ENCODE data around the gene PTPN3. TPM values are rescaled to one million over a fixed set of nuclear protein-coding genes. Genes with fewer than 3 reads are reported as not detected.

The PTPN3 gene, protein sequence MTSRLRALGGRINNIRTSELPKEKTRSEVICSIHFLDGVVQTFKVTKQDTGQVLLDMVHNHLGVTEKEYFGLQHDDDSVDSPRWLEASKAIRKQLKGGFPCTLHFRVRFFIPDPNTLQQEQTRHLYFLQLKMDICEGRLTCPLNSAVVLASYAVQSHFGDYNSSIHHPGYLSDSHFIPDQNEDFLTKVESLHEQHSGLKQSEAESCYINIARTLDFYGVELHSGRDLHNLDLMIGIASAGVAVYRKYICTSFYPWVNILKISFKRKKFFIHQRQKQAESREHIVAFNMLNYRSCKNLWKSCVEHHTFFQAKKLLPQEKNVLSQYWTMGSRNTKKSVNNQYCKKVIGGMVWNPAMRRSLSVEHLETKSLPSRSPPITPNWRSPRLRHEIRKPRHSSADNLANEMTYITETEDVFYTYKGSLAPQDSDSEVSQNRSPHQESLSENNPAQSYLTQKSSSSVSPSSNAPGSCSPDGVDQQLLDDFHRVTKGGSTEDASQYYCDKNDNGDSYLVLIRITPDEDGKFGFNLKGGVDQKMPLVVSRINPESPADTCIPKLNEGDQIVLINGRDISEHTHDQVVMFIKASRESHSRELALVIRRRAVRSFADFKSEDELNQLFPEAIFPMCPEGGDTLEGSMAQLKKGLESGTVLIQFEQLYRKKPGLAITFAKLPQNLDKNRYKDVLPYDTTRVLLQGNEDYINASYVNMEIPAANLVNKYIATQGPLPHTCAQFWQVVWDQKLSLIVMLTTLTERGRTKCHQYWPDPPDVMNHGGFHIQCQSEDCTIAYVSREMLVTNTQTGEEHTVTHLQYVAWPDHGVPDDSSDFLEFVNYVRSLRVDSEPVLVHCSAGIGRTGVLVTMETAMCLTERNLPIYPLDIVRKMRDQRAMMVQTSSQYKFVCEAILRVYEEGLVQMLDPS
- under 0.01 and 0.57 TPM in 2 replicates for total RNA-seq

DNA sequence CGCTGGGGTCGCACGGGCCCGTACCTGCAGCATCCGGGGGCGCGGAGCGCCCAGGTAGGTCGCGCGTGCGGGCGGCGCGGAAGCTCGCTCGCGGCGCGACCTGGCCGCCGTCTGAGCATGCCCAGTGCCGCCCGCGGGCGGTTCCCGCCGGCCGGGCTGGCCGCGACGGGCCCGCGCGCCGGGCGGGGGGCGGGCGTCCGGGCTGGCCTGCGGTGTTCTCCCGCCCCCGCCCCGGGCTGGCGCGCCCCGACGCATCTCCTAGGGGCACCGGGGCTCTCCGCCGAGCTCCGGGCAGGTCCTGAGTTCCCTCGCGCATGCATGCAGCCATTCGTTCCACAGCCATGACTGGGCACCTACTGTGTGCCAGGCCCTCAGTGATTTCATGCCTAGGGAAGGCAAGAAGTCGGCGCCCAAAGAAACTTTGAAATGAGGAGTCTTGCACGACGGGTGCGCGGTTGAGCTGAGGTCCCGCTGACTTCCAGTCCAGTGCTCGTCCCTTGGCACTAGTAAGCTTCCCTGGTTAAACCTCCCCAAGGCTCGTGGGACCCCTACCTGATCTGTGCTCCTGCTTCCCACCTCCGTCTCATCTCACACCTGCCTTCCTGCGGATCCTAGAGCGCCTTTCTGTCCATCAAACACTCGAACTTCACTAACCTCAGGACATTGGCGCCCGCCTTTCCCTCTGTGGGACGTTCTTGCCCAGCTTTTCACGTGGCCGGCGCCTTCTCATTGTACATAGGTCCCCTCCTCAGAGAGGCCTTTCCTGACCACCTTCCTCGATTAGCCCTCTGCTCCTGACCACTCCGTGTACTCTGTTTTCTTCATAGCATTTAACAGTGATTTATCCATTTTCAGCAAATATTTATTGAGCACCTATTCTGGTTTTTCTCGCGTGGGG is at the start of gene PTPN3:
Gene PTPN3 (minus strand): TSS at position 113 of the 898 bp plus-strand sequence. CDS start 34,873 bp downstream, outside the sequence.

Other genes starting within 250 kb of the PTPN3 start
- gene EPB41L4B, start 177.2 kb downstream of the PTPN3 start, total RNA-seq: under 0.01 and 0.09 TPM in 2 replicates